Epithelial cell of prostate (primary cell): Measurements from ENCODE around the gene CBX4.
"Not testable (repeated sequence)": the region's sequence is repeated elsewhere in the genome, so short reads cannot be mapped to it uniquely, and the experiment has no call there.

Experiments used
- DNase-seq: peaks from one replicate; pipeline ENCODE4 v3.0.0-alpha.2; 2011; ENCODE audit warnings: low read depth, low spot score
- H3K27ac ChIP-seq: fragments of 450-650 bp; 2 replicates; pipeline ENCODE4 v1.5.1; 2017; ENCODE audit warnings: mild to moderate bottlenecking

Gene CBX4

GRCh38 chr17:79861413-79862216 lies 22.4 kb upstream of the CBX4 start:
- no peak for DNase-seq
- no peak overlapping the region for H3K27ac ChIP-seq

GRCh38 chr17:79859676-79860615 lies 20.7 kb upstream of the CBX4 start:
- DNase-seq: no peak
- H3K27ac ChIP-seq: no peak overlapping the region

GRCh38 chr17:79857095-79857494 lies 17.9 kb upstream of the CBX4 start:
- DNase-seq: no peak
- H3K27ac ChIP-seq: no peak overlapping the region

- no peak overlapping the region for H3K27ac ChIP-seq
- no peak for DNase-seq
Measured at GRCh38 chr17:79855331-79856124, 16.3 kb upstream of the CBX4 start.

GRCh38 chr17:79854080-79855060 lies 15.1 kb upstream of the CBX4 start:
- DNase-seq: no peak
- H3K27ac ChIP-seq: no peak overlapping the region

- peak overlapping the region; percentile 85 for H3K27ac ChIP-seq
- not testable (repeated sequence) for DNase-seq
Measured at GRCh38 chr17:79853168-79853567, 13.9 kb upstream of the CBX4 start.

GRCh38 chr17:79852748-79853147 lies 13.5 kb upstream of the CBX4 start:
- DNase-seq: peak; percentile 58
- peak overlapping the region; percentile 85 for H3K27ac ChIP-seq

- DNase-seq: peak; percentile 85
- peak overlapping the region; percentile 85 for H3K27ac ChIP-seq
Measured at GRCh38 chr17:79851461-79851817, 12.2 kb upstream of the CBX4 start.

- peak; percentile 85 for DNase-seq
- H3K27ac ChIP-seq: peak overlapping the region; percentile 85
Measured at GRCh38 chr17:79850571-79851460, 11.6 kb upstream of the CBX4 start.

GRCh38 chr17:79849953-79850352 lies 10.7 kb upstream of the CBX4 start:
- peak overlapping the region; percentile 85 for H3K27ac ChIP-seq
- no peak for DNase-seq

GRCh38 chr17:79848370-79848766 lies 9.1 kb upstream of the CBX4 start:
- no peak for DNase-seq
- H3K27ac ChIP-seq: no peak overlapping the region

GRCh38 chr17:79847698-79848369 lies 8.6 kb upstream of the CBX4 start:
- no peak overlapping the region for H3K27ac ChIP-seq
- DNase-seq: no peak

GRCh38 chr17:79845601-79845949 lies 6.3 kb upstream of the CBX4 start:
- no peak overlapping the region for H3K27ac ChIP-seq
- no peak for DNase-seq

- H3K27ac ChIP-seq: no peak overlapping the region
- DNase-seq: no peak
Measured at GRCh38 chr17:79844869-79845600, 5.8 kb upstream of the CBX4 start.

GRCh38 chr17:79843816-79844800 lies 4.9 kb upstream of the CBX4 start:
- no peak for DNase-seq

GRCh38 chr17:79843474-79843815 lies 4.2 kb upstream of the CBX4 start:
- DNase-seq: no peak
- peak overlapping the region; percentile 16 for H3K27ac ChIP-seq

More at GRCh38 chr17:79843816-79844800, 4.9 kb upstream of the CBX4 start:
- H3K27ac ChIP-seq: peak overlapping the region; percentile 16
